Smooth muscle cell (in vitro differentiated cells): Measurements from ENCODE around the gene SFRP5. TPM values are rescaled to one million over a fixed set of nuclear protein-coding genes. Genes with fewer than 3 reads are reported as not detected.

Experiments
- DNase-seq: peaks from one replicate; lab custom pipeline; 2025; ENCODE audit not compliant: unreplicated experiment; lab: John Stamatoyannopoulos, UW
- H2AFZ ChIP-seq: fragments of 200-600 bp; sonication (generic); 2 replicates; pipeline ENCODE4 v1.6.0; 2016; ENCODE audit warnings: antibody characterized with exemption, low read depth, mild to moderate bottlenecking
- H3F3A ChIP-seq: fragments of 200-600 bp; sonication (generic); 2 replicates; pipeline ENCODE4 v1.6.0; 2017; ENCODE audit warnings: antibody characterized with exemption, low read depth
- H3K27ac ChIP-seq: fragments of 200-600 bp; sonication (generic); 2 replicates; pipeline ENCODE4 v1.5.1; 2016; ENCODE audit warnings: low read depth, mild to moderate bottlenecking
- H3K27me3 ChIP-seq: fragments of 200-600 bp; sonication (generic); 2 replicates; pipeline ENCODE4 v1.6.1; 2016; ENCODE audit warnings: low read depth, mild to moderate bottlenecking
- H3K36me3 ChIP-seq: fragments of 200-600 bp; sonication (generic); 2 replicates; pipeline ENCODE4 v1.5.1; 2016; ENCODE audit warnings: low read depth
- H3K4me1 ChIP-seq: fragments of 200-600 bp; sonication (generic); 2 replicates; pipeline ENCODE4 v1.5.1; 2016; ENCODE audit warnings: low read depth
- H3K4me2 ChIP-seq: fragments of 200-600 bp; sonication (generic); 2 replicates; pipeline ENCODE4 v1.6.0; 2016; ENCODE audit warnings: mild to moderate bottlenecking
- H3K4me3 ChIP-seq: fragments of 200-600 bp; sonication (generic); 2 replicates; pipeline ENCODE4 v1.5.1; 2016; ENCODE audit warnings: mild to moderate bottlenecking
- H3K79me2 ChIP-seq: fragments of 200-600 bp; sonication (generic); 2 replicates; pipeline ENCODE4 v1.6.0; 2016; ENCODE audit warnings: low read depth, mild to moderate bottlenecking
- H3K9ac ChIP-seq: fragments of 200-600 bp; sonication (generic); 2 replicates; pipeline ENCODE4 v1.6.0; 2016; ENCODE audit warnings: low read depth
- H3K9me3 ChIP-seq: fragments of 200-600 bp; sonication (generic); replicated peaks from 2 replicates; pipeline ENCODE4 v1.5.1; 2016; ENCODE audit warnings: low read depth
- H4K20me1 ChIP-seq: fragments of 200-600 bp; sonication (generic); 2 replicates; pipeline ENCODE4 v1.6.0; 2016; ENCODE audit warnings: low read depth
- WGBS: methylation state at CpG from one replicate; pipeline ENCODE4 v1.1.7; 2016; ENCODE audit warnings: low lambda C conversion rate; 5-methylcytosine and 5-hydroxymethylcytosine counted together
- polyA plus RNA-seq: library from polyadenylated mRNA; unstranded; fragments of >200 nt; fragmentation: Nextera tagmentation; extraction: Ambion mirVana; gene quantifications from 2 replicates; pipeline ENCODE4 v1.2.1, GENCODE V29; 2016
- total RNA-seq: library from RNA; depleted of rRNA; stranded (reverse); fragments of >200 nt; gene quantifications from 2 replicates; pipeline ENCODE4 v1.2.3, GENCODE V29; 2014
- TF ChIP-seq, protein P1 (sequence below): fragments of 200-600 bp; sonication (generic); IDR thresholded peaks from 2 replicates; pipeline ENCODE4 v1.5.1; 2017; ENCODE audit warnings: borderline replicate concordance, mild to moderate bottlenecking, antibody characterized with exemption; ENCODE audit not compliant: insufficient read depth, poor library complexity, severe bottlenecking

SFRP5 gene
- total and polyA plus RNA-seq, 2 experiments from 2014 or later: 0.11 TPM; not detected in 1

- Histone ChIP-seq H3K27ac (peak within 1 kb of the TSS; percentile 94), H3K27me3 (no peaks in the 10 kb centered on the region), H3K4me2 (peak within 1 kb of the TSS; percentile 93), H3K36me3 (peaks cover 10% of the 10 kb centered on the region), H2AFZ (peak within 1 kb of the TSS; percentile 86), H4K20me1 (peaks cover 37% of the 10 kb centered on the region), H3F3A (no peaks in the 10 kb centered on the region), H3K79me2 (peaks cover 43% of the 10 kb centered on the region), H3K4me1 (peaks cover 8% of the 10 kb centered on the region), H3K9ac (peak within 1 kb of the TSS; percentile 93), H3K4me3 (peak within 1 kb of the TSS; percentile 77), H3K9me3 (no peaks in the 10 kb centered on the region)
- under 1% methylated on average over 66 of the region's 72 CpGs for WGBS
- TF ChIP-seq, protein P1, sequence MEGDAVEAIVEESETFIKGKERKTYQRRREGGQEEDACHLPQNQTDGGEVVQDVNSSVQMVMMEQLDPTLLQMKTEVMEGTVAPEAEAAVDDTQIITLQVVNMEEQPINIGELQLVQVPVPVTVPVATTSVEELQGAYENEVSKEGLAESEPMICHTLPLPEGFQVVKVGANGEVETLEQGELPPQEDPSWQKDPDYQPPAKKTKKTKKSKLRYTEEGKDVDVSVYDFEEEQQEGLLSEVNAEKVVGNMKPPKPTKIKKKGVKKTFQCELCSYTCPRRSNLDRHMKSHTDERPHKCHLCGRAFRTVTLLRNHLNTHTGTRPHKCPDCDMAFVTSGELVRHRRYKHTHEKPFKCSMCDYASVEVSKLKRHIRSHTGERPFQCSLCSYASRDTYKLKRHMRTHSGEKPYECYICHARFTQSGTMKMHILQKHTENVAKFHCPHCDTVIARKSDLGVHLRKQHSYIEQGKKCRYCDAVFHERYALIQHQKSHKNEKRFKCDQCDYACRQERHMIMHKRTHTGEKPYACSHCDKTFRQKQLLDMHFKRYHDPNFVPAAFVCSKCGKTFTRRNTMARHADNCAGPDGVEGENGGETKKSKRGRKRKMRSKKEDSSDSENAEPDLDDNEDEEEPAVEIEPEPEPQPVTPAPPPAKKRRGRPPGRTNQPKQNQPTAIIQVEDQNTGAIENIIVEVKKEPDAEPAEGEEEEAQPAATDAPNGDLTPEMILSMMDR: no peak
- DNase-seq: peak; percentile 88
These were observed 34.7 kb downstream of the SFRP5 start, which contains the start of gene ZFYVE27 for GRCh38 chr10:97736902-97737769. TSS of gene ZFYVE27 (plus strand) at chr10:97737128. CDS start at chr10:97738478, 1,350 bp downstream.

DNA sequence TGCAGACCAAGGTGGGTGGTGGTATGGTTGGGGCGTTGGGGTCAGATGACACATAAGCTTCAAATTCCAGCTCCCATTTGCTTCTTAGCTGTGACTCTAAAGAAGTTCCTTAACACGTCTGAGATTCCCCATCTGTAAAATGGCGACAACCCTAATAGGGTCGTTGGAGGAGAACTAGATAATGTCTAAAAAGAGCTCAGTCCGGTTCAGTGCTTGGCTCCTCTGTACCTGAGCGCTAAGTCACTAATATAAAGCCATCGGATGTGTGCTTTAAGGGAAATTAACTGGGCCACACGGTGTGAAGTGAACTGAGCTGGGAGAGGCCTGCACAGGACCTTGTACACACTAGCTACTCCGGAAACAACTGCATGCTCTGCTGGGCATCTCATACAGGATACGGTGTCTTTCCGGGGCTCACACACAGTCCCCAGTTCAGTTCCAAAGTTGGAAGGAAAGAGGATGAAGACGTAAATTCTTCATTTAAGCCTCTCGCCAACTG is 35.3 kb downstream of the SFRP5 start:
- Histone ChIP-seq H3K79me2 (peaks cover 36% of the 10 kb centered on the region), H3K36me3 (peaks cover 10% of the 10 kb centered on the region), H3F3A (no peaks in the 10 kb centered on the region), H3K9ac (no peak overlapping the region), H3K4me1 (peaks cover 8% of the 10 kb centered on the region), H3K9me3 (no peaks in the 10 kb centered on the region), H2AFZ (peak overlapping the region; percentile 86), H3K4me3 (peak overlapping the region; percentile 77), H3K27ac (no peak overlapping the region), H3K4me2 (peak overlapping the region; percentile 93), H4K20me1 (peaks cover 30% of the 10 kb centered on the region), H3K27me3 (no peaks in the 10 kb centered on the region)
- 75% methylated on average over 13 of the region's 13 CpGs for WGBS
- TF ChIP-seq, protein P1: no peak
- no peak for DNase-seq

DNA sequence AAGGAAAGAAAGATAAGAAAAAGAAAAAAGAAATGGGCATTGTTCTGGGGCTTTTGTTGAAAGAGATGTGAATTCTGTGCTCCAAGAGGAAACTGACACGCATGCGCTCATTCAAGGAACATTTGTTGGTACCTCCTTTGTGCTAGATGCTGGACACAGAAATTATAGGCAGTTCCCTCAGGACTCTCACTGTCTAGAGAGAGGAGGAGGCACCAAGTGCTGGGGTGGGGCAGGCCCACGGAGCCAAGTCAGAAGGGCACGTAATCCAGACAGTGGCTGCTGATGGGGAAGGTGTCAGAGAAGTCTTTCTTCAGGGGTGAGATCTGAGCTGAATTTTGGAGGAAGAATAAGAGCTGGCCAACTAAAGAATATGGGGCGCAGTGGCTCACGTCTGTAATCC is 37.8 kb downstream of the SFRP5 start:
- Histone ChIP-seq H3K4me2 (no peak overlapping the region), H3K36me3 (no peaks in the 10 kb centered on the region), H3K4me3 (no peak overlapping the region), H3F3A (no peaks in the 10 kb centered on the region), H3K27me3 (no peaks in the 10 kb centered on the region), H3K9ac (no peak overlapping the region), H4K20me1 (peaks cover 7% of the 10 kb centered on the region), H3K27ac (no peak overlapping the region), H3K9me3 (no peaks in the 10 kb centered on the region), H2AFZ (no peak overlapping the region), H3K79me2 (peaks cover 14% of the 10 kb centered on the region), H3K4me1 (peaks cover 8% of the 10 kb centered on the region)
- 93% methylated on average over 6 of the region's 6 CpGs for WGBS
- no peak for DNase-seq
- TF ChIP-seq, protein P1: no peak
